NCI-H2081 (cell line): ENCODE measurements around the gene SNRPA1.
"Not testable (repeated sequence)": the region's sequence is repeated elsewhere in the genome, so short reads cannot be mapped to it uniquely, and the experiment has no call there.

Experiments
- DNase-seq, 2 experiments: peaks; one replicate each; lab custom pipeline; 2025; lab: John Stamatoyannopoulos, UW

SNRPA1 gene

DNA sequence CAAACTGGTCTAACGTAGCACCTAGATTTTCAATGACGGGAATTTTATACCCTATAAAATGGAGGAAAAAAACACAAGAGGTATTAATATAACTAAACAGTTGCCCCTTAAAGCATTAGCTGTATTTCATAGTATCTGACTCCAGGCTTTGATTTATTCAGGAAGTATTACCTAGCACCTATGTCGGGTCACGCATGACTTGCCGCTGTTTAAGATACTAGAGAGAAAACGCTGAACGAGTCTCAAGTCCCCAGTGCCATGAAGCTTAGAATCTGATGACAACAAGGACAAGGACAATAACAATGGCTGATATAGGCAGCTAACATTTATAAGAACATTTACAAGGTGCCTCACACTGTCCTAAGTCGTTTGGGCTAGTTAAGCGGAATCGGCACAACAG is 1.9 kb downstream of the SNRPA1 start:
- no peak for DNase-seq

DNA sequence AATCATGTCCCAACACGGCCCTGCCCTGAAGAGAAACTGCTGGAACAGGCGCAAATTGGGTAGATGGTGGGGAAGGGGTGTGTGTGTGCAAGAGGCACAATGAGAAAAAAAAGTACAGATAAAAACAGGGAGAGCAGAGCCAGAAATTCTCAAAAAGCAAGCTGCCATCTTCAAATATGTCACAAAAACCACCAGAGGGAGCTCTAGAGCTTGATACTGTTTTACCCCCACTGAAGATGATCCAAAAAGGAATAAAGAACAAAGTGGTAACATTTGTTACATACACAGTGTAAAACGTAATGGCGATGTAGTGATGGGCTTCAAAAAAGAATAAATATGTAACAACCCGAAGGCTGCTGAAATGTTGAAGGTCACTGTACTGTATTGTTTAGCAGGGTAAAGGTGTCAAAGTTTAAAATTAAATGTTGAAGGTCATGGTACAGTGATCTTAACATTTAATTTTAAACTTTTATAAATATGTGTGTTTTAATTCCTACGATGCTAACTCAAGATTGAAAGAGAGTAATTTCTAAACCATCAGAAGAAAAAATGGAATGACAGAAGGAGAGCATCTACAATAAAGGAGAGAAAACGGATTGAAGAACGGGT is 6.0 kb downstream of the SNRPA1 start:
- DNase-seq: peak; percentile 39 to 64

DNA sequence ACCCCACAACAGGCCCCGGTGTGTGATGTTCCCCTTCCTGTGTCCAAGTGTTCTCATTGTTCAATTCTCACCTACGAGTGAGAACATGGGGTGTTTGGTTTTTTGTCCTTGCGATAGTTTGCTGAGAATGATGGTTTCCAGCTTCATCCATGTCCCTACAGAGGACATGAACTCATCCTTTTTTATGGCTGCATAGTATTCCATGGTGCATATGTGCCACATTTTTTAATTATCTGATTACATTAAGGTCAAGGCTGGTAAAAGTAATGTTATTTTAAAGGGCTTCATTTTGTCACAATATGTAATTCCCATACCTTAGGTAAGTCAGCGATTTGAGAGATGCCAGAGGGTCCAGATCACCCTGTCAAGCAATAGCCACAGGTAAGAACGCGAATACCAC is 7.7 kb downstream of the SNRPA1 start:
- DNase-seq: not testable (repeated sequence)

DNA sequence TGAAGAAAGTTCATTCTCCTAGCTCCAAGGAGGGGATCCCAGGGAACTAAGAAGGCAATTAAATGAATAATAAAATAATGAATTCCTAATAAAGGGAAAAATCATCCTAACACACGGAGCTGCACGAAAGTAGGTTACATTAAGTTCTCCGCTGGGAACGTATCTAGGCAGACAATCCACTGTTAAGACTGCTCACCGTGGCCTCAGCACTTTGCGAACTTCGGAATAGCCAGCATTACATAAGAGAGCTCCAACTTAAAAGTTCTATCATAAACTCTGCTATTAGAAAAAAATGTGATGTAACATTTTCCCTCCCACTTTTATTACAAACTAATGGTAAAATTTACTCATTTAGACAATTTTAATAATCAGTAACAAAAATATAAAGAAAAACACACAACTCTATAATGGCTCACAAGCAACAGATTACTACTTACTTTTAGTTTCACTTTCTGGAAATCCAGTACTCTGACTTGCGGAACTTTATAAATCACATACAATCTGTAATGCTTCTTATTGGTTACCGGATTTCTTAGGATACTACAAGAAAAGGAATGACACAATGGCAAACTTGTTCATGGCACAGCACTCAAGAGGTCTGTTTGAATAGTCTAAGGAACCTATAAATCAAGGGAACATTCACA is 8.5 kb downstream of the SNRPA1 start:
- no peak for DNase-seq

DNA sequence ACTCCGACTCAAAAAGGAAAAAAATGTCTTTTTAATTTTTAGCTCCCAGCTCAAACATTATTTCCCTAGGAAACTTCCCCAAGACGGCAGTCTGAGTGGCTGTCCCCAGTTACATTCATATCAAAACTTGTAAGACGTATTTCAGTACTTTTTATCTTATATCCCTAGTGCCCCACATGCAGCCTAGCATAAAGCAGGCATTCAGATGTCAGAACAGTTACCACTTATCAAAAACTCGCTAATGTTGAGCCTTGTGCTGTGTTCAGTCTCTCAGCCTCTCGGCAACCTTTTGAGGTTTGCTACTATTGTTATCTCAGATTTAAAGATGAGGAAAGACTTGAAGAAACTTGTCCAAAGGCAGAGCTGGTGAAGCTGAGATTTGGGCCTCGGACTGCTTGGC is 11.1 kb downstream of the SNRPA1 start:
- DNase-seq: no peak

DNA sequence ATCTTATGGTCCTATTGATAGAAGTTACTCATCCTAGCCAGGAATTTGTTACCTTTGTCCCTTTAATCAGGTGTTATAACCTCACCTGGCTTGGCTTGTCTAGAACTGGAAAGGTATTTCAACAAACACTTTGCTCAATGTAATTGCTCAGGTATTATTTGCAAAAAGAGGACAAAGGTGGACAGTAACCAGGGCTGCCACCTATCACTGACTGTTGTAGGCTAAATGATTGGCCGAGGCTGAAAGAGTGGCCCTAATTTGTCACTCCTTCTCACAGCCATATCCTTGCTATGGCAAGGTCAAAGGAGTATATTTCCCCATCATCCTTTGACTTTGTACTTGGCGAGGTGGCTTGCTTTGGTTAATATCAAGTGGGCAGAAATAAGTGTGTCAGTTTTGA is 15.0 kb downstream of the SNRPA1 start:
- no peak for DNase-seq

DNA sequence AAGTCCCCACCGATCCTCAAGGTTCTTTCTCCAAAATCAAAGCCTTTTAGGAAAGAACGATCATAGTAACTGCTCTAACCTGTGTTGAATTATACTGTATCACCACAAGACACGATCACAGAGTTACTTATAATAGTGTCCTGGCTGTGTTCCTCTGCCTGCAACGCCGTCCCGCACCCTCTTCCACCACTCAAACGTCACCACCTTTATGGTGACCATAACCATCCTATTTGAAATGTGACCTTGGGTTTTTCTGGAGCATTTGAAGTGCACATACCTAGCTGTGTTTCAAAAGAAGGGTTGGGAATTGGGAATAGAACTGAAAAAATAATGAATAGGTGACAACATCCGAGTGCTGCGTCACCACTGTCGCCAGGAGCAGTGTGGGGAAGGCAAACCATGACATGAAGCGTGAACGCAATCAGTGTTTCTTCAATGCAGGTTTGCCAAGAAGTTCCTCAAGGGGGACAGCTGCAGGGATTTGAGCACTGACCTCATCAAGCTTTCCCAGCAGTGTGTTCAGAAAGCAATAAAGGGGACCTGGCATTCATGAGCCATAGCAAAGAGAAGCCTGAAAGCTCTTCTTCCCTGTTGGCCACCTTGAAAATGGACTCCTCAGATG is 17.0 kb downstream of the SNRPA1 start:
- no peak for DNase-seq

DNA sequence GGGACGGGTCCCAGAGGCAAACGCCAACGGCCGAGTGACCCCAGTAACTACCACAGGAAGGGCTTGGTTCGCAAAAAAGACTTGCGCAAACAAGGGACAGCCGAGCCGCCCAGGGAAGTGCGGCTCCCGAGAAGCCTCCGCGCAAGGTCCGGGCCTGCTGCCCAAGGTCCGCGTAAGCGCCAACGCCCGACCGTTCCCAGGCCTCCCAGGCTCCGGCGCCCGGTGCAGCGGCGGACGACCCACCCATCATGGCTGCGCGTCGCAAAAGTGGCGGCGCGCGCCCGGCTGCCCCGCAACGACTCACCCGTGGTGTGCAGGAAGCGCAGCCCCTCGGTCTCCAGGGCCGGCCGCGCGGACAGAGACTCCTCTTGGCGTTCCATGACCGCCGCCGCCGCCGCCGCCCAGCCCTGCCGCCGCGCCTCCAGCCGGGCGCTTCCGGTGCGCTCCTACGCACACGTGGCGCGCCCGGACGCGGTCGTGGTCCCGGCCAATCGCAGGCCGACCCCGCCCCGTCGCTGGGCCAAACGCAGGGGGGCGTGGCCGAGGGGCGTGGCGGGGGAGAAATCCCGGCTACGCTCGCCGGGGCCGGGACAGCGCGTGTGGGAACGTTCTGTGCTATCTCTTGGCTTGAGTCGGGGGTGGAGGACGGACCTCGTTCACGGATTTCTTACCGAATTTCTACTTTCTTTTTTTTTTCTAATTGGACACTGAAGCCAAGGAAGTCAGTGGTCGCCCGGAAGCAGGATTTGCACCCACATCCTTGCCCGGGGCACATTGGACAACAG is 17.8 kb downstream of the SNRPA1 start, which contains the start of gene SELENOS:
TSS of gene SELENOS (minus strand) at position 448 of the 785 bp plus-strand sequence. CDS start at position 380, 68 bp downstream.
- peak; percentile 86 to 89 for DNase-seq

DNA sequence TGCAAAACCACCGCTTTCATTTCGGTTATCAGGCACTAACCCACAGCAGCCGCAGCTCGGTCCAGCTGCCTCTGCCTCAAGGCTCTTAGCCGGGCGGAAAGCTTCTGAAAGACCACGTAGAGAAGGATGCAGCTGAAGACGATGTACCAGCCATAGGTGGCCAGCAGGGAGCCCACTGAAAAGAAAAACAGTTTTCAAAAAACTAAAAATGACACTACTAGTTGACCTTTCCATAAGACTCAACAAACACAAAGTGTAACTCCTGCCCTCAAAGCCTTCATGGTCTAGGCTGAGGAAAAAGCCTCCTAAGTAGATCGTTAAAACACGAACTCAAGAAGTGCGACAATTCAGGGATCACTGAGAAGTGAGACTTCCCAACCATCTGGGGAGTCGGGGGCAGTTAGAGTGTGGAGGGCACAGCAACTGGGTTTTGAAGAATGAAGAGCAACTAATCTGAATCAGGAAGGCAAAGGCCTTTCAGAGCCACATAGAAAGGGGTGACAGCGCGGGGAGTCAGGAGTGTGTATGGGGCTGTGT is 18.5 kb downstream of the SNRPA1 start:
- DNase-seq: no peak

DNA sequence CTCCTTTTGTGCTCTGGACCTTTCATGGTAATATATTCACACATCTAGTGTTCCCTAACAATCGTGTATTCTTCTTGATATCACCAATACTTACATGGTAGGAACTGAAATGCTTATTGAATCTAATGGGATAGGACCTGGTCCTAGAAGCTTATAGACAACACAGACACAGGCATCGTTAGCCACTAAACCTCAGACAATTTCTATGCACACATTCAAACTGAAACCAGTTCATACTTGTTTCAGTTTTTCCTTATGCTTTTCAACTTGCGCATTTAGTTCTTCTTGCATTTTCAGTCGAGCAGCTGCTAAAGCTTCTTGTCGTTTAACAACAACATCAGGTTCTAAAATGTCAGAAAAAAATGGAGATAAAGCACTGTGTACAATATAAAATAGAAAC is 20.0 kb downstream of the SNRPA1 start:
- DNase-seq: no peak

DNA sequence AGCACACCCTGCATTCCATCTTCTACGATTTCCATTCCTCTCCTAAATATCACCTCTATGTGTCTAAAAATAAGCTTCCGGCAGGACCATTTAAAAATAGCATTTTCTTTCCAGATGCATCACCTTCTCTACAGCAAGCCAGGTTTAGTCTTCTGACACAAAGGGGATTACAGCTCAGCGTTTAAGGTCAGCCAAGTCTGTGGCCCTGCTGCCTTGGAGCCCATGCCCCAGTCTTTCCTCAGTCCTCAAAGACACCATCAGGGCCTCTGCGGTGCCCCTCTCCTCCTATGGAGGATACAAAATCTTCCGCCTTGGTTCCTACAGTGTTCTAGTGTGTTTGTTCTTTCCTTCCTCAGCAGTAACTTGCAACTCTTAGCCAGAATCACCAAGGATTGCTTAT is 21.5 kb downstream of the SNRPA1 start:
- DNase-seq: no peak

DNA sequence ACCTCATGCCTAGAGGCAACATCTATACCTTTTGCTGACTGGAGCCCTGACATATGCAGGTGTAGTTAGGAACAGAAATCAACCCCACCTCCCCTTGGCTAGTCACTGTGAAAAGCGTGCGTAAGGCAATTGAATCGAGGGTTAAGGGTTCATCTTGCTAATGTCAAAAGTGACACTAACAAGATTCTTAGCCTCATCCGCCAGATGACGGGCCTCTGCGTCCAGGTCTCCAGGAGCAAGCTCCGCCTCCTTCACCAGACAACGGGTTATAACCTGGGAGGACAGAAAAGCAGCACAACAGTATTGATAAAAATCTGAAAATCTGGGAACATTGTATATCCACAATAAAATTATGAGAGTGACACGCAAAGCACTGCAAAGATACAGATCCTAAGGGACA is 22.5 kb downstream of the SNRPA1 start:
- DNase-seq: no peak

DNA sequence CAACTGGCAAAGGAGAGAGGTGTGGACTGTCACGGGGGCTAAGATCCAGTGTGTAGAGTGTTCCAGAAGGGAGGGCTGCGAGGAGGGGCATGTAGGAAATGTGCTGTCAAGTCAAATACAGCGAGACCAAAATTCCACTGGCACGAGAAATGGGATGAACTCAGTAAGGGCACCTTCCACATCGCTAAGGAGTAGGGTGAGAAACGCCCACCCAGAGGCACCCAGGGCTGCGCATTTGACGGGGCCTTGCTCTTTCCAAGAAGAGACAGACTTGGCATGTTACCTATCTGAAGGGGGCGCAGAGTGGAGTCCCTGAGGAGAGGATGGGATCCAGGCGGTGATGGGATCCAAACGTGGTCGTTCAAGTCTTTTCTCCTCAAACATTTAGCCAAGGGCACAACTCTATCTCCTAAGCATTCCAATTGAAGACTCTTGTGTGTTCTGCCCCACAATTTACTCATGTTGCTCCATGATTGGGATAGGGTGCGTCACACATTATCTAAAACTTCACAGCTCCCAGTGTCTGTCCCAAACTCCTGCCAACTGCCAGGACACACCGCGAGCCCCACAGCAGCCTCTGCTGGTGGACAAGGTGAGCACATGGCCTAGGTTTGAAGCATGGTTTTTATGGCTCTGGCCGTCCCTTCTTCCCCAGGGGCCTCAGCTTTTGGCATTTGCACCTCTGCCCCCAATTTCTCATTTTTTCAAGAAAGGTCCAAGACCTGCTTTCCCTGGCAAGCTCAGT is 25.4 kb downstream of the SNRPA1 start:
- DNase-seq: no peak

DNA sequence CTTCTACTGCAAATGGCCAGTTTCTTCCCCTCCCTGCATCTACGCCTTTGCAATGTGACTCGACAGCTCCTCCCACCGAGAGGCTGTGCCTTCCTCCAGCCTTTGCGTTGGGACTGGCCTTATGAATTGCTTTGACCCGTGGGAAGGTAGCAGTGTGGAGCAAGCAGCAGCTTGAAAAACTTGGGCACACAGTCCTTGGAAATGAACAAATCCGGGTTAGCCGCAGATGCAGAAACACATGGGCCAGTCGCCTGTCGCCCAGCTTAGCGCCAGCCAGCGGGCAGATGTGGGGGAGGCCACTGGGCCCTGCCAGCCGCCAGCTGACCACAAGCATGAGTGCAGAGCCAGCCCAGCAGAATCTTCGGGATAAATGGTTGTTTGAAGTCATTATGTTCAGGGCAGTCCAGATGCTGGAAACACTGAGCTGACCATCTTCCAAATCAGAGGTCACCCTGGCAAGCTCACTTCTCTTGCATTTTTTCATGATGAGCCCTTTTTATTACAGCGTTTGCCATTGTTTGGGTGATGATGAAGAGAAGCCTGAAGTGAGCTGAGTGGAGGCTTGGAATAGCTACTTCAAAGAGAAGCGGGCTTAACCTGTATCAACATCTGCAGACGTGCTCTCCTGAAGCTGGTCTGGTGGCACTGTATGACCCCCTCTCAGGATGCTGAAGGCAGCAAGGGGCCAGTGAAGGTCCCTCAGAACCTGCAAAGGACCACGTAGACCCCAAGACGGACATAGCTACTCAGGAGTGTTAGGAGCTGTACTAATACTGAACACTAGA is 27.5 kb downstream of the SNRPA1 start:
- DNase-seq: no peak

DNA sequence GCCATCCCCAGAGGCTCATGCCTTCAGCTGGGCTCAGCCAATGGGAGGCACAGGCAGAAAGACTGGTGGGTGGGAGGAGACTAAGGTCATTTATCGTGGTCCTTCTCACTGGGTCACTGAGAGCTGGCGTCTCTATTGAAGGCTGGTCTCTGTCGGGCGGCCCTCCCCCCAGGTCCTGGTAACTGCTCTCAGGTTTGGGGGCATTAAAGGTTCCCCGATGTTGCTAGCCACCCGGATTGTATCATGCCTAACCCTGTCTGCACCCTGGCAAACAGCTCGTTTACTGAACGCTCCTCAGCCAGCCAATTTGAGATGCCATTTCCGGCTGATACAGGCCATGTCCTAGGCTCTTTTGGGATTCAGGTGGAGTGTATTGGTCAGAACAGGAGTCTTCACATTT is 28.3 kb downstream of the SNRPA1 start:
- DNase-seq: no peak

DNA sequence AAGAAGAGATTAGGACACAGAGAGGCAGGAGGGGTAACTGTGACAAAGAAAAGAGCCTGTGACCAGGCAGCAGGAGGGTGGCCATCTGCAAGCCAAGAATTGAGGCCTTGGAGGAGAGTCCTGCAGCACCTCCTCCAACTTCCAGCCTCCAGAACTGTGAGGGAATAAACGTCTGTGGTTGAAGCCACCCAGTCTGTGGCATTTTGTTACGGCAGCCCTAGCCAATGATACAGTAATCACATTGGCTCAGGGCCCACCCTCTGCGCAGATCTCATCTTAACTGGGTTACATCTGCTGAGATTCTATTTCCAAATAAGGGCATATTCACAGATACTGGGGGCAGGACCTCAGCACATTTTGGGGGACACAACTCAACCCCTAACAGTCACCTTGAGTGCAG is 29.0 kb downstream of the SNRPA1 start:
- DNase-seq: no peak

DNA sequence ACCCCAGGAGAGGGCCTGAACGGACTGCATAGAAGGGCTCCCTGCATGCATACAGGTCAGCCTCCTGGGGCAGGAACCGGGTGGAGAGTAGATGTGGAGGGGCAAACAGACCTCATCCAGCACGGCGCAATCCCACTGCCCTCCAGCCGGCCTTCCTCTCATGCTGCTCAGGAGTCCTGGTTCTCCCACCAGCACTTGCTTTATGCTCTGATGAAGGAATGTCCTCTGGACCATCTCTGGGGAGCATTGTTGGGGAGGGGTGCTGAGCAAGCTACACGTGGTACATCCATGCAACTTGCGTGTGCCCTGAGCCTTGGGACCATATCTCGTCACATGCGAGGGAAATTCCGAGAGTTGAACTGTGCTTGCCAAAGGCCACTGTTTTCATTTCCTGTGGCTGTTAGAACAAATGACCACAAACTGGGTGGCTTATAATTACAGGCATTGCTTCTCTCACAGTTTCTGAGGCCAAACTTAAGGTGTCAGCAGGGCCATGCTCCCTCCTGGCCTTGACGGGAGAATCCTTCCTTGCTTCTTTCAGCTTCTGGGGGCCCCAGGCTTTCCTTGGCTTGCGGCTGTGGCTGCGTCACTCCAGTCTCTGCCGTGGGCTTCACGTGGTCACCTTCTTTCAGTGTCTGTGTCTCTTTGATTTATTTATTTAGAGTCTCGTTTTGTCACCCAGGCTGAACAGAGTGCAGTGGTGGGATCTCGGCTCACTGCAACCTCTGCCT is 30.0 kb downstream of the SNRPA1 start:
- DNase-seq: no peak

DNA sequence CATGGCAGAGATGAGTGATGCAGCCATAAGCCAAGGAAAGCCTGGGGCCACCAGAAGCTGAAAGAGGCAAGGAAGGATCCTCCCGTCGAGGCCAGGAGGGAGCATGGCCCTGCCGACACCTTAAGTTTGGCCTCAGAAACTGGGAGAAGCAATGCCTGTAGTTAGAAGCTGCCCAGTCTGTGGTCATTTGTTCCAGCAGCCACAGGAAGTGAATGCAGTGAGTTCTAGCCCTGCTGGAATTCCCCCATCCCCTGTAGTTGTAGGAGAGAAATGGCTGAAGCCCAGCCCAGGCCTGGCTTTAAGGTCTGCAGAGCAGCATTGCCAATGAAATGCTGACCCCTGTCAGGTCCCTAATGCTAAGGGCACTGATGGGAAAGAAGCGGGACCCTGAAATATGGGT is 31.0 kb downstream of the SNRPA1 start:
- DNase-seq: no peak

DNA sequence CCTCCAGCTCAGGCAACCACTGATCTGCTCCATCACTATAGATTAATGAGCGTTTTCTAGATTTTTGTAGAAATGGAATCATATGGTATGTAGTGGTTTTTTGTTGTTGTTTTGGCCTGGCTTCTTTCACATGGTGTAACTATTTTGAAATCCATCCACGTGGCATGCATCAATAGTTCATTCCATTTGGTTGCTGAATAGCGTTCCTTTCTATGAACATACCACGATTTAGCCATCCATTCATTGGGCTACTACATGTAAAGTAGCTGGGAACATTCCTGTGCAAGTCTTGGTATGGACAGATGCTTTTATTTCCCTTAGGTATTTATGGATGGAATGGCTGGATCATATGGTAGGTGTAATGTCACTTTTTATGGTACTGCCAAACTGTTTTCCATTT is 32.5 kb downstream of the SNRPA1 start:
- DNase-seq: no peak
